Uterus (tissue), 4 donors: ENCODE measurements around the gene MEX3D. TPM values are rescaled to one million over a fixed set of nuclear protein-coding genes. Genes with fewer than 3 reads are reported as not detected.
"Not testable (repeated sequence)": the region's sequence is repeated elsewhere in the genome, so short reads cannot be mapped to it uniquely, and the experiment has no call there.

Experiments used
- DNase-seq, 2 donors: peaks; one replicate each; pipeline ENCODE4 v3.0.0-alpha.2; 2019 to 2020
- H3K27ac ChIP-seq, 2 donors: fragments of 200-600 bp; sonication (generic); 1 replicate in 1 of 2; 2 replicates in 1 of 2; pipeline ENCODE4 v1.5.1; 2016 to 2018
- H3K27me3 ChIP-seq, 2 donors: fragments of 200-600 bp; sonication (generic); one replicate each; pipeline ENCODE4 v1.5.1; 2018 to 2019; ENCODE audit warnings: control low read depth in 1 of 2
- H3K36me3 ChIP-seq, 2 donors: fragments of 200-600 bp; sonication (generic); one replicate each; pipeline ENCODE4 v1.5.1; 2019; ENCODE audit warnings: control low read depth in 1 of 2
- H3K4me1 ChIP-seq, 2 donors: fragments of 200-600 bp; sonication (generic); one replicate each; pipeline ENCODE4 v1.5.1; 2018 to 2019; ENCODE audit warnings: control low read depth in 1 of 2
- H3K4me3 ChIP-seq, 2 donors: fragments of 200-600 bp; sonication (generic); 1 replicate in 1 of 2; 2 replicates in 1 of 2; pipeline ENCODE4 v1.5.1; 2018 to 2019; ENCODE audit warnings: mild to moderate bottlenecking in 1 of 2
- H3K9me3 ChIP-seq, 2 donors: fragments of 200-600 bp; sonication (generic); one replicate each; pipeline ENCODE4 v1.5.1; 2019; ENCODE audit warnings: control low read depth in 1 of 2
- POLR2A ChIP-seq, 2 donors: fragments of 450-650 bp; IDR thresholded peaks; one replicate each; pipeline ENCODE4 v1.6.1; 2016; ENCODE audit warnings: antibody characterized with exemption in 2 of 2, mild to moderate bottlenecking in 1 of 2, moderate library complexity in 1 of 2
- intact Hi-C: fragments of 100-400 bp; cut with DNase I; formaldehyde crosslinking; loops from one replicate; pipeline ENCODE4 v1.15.1; 2023; ENCODE audit warnings: low total_unique reads
- total RNA-seq, 4 donors: library from RNA; depleted of rRNA in 3 of 4; stranded (reverse); fragments of >200 nt in 3 of 4; gene quantifications; one replicate each; pipeline versions ENCODE4 v1.1.0 to v1.2.4, GENCODE V29; 2014 to 2023
- TF ChIP-seq, protein P1 (sequence below), 4 experiments: fragments of 200-600 bp in 2 of 4; fragments of 450-650 bp in 2 of 4; sonication (generic) in 2 of 4; IDR thresholded peaks; one replicate each; pipeline ENCODE4 v1.5.1; 2016 to 2019; ENCODE audit warnings: antibody characterized with exemption in 4 of 4, mild to moderate bottlenecking in 2 of 4, moderate library complexity in 1 of 4
- donor health status: DM: yes; HTN: yes; CAD: no.

Gene MEX3D
- total RNA-seq, 4 donors from 2014 or later, result 4.4 to 34.8 (median 23.2) TPM

DNA sequence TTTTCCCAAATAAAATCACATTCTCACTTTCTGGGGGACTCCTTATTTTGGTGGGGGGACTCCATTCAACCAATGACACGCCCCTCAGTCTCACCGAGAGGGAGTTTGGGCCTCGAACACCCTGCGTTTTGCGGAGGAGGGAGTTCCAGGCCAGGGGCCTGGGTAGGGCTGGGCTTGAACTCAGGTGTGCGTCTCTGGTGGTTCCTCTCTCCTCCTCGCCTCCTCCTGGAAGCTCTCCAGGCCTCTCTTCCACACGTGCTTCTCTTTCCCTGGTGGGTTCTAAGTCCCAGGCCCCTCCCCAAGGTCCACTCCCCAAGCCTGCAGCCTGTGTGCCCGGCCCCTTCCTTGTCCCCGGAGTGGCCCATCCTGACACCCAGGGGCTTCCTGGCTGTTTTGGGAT, 14.7 kb downstream of the MEX3D start:
- no peak for TF ChIP-seq POLR2A (IDR thresholded peaks at IDR 0.05)
- TF ChIP-seq, protein P1, sequence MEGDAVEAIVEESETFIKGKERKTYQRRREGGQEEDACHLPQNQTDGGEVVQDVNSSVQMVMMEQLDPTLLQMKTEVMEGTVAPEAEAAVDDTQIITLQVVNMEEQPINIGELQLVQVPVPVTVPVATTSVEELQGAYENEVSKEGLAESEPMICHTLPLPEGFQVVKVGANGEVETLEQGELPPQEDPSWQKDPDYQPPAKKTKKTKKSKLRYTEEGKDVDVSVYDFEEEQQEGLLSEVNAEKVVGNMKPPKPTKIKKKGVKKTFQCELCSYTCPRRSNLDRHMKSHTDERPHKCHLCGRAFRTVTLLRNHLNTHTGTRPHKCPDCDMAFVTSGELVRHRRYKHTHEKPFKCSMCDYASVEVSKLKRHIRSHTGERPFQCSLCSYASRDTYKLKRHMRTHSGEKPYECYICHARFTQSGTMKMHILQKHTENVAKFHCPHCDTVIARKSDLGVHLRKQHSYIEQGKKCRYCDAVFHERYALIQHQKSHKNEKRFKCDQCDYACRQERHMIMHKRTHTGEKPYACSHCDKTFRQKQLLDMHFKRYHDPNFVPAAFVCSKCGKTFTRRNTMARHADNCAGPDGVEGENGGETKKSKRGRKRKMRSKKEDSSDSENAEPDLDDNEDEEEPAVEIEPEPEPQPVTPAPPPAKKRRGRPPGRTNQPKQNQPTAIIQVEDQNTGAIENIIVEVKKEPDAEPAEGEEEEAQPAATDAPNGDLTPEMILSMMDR (IDR thresholded peaks at IDR 0.05), result no peak
- intact Hi-C loops, result no loop called here
- DNase-seq, result no peak

DNA sequence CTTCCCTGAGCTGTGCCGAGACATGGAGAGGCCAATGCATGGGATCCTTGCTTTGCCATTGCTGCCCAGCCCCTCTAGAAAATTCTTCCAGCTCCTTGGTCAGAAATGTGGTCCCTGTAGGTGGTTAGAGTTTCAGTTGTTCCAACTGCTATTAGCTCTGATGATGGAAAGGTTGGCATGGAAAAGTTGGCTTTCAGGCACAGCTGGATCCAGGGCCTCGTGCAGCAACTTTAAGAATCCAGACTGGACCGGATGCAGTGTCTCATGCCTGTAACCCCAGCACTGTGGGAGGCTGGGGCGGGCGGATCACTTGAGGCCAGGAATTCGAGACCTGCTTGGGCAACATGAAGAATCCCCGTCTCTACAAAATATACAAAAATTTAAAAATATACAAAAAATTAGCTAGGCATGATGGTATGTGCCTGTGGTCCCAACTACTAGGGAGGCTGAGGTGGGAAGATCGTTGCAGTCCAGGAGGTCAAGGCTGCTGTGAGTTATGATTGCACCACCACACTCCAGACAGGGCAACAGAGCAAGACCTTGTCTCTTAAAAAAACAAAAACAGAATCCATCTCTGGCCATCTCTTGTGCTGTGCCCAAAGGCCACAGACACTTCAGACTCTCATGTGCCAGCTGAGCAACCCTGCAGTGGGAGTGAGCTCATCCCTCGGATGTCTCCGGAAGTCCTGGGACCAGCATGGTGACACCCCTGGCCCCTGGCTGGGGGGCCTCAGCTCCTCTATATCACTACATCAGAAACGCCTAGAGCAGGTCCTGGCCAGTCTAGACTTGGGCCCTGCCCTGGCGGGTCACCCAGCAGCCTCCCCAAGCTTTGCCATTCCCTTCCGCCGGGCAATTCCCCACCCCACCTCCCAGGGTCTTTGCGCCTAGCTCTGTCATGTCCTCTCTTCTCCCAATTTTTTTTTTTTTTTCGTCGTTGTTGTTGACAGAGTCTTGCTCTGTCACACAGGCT, 16.8 kb downstream of the MEX3D start:
- H3K4me1 ChIP-seq, result no peaks in the 10 kb centered on the region
- H3K9me3 ChIP-seq, result no peaks in the 10 kb centered on the region
- H3K27me3 ChIP-seq, result no peaks in the 10 kb centered on the region
- intact Hi-C loops, result no loop called here
- no peak for DNase-seq
- no peak overlapping the region for H3K27ac ChIP-seq
- H3K4me3 ChIP-seq, result no peak overlapping the region
- no peaks in the 10 kb centered on the region for H3K36me3 ChIP-seq
- TF ChIP-seq POLR2A (IDR thresholded peaks at IDR 0.05), result no peak
- TF ChIP-seq, protein P1 (IDR thresholded peaks at IDR 0.05), result no peak

More for the DNA sequence above, 14.7 kb downstream of the MEX3D start:
- no peak overlapping the region for H3K4me3 ChIP-seq
- H3K27me3 ChIP-seq, result no peaks in the 10 kb centered on the region
- H3K36me3 ChIP-seq, result no peaks in the 10 kb centered on the region
- H3K4me1 ChIP-seq, result no peaks in the 10 kb centered on the region
- H3K9me3 ChIP-seq, result no peaks in the 10 kb centered on the region
- no peak overlapping the region for H3K27ac ChIP-seq

DNA sequence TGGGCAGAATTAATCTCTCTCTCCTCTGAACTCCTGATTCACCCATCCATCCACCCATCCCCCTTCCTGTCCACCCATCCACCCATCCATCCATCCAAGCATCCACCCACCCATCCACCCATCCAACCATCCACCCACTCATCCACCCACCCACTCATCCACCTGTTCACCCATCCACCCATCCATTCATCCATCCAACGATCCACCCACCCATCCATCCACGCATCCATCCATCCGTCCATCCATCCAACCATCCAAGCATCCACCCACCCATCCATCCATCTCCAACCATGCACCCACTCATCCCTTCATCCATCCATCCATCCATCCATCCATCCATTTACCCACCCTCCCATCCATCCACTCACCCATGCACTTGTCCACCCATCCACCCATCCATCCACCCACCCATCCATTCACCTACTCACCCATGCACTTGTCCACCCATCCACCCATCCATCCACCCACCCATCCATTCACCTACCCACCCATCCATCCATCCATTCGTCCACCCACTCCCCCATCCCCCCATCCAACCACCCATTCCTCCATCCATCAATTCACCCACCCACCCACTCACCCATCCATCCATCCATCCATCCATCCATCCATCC, 18.7 kb downstream of the MEX3D start:
- no peak overlapping the region for H3K4me3 ChIP-seq
- intact Hi-C loops, result loop anchor here (10.0 kb wide), 2 partner anchors 215 to 275 kb away; no protein-coding TSS in a partner anchor

DNA sequence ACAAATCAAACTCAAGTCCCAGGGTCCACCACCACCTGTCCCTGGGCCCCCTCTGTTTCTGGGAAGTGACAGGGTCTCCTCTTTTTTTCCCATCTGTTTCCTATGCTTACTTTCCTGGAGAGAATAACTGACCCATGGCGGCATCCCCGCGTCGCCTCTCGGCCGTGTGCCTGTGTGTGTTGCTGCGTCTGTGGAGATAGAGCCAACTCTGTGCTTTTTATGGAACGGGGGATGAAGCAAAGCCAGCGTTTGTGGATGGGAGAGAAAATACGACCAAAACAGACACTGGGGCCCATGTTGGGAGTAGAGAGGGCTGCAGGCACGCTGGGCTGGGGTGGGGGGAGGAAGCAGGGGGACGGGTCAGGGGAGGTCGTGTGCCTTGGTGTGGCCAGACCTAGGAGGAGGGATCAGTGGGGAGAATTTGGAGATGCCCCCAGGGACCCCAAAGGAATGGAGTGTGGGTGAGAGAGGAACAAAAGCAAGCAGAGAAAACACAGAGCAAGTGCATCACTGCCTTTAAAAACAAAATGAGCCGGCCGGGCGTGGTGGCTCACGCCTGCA, 27.7 kb downstream of the MEX3D start:
- Histone ChIP-seq H3K4me1 (peaks cover 0 to 5% of the 10 kb centered on the region in 2 donors), H3K27ac (peak overlapping the region; percentile 15 to 73), H3K36me3 (no peaks in the 10 kb centered on the region), H3K4me3 (no peak overlapping the region), H3K27me3 (no peaks in the 10 kb centered on the region), H3K9me3 (no peaks in the 10 kb centered on the region)
- DNase-seq, result peak; percentile 31 to 53
- intact Hi-C loops, result loop anchor here (10.0 kb wide), 2 partner anchors 224 to 284 kb away; no protein-coding TSS in a partner anchor
- TF ChIP-seq POLR2A (IDR thresholded peaks at IDR 0.05), result no peak
- TF ChIP-seq, protein P1 (IDR thresholded peaks at IDR 0.05), result no peak

More for the DNA sequence above, 18.7 kb downstream of the MEX3D start:
- H3K36me3 ChIP-seq, result no peaks in the 10 kb centered on the region
- H3K27ac ChIP-seq, result no peak overlapping the region
- H3K27me3 ChIP-seq, result no peaks in the 10 kb centered on the region
- no peaks in the 10 kb centered on the region for H3K4me1 ChIP-seq
- no peak for DNase-seq
- no peaks in the 10 kb centered on the region for H3K9me3 ChIP-seq
- TF ChIP-seq POLR2A (IDR thresholded peaks at IDR 0.05), result no peak
- TF ChIP-seq, protein P1 (IDR thresholded peaks at IDR 0.05), result no peak

DNA sequence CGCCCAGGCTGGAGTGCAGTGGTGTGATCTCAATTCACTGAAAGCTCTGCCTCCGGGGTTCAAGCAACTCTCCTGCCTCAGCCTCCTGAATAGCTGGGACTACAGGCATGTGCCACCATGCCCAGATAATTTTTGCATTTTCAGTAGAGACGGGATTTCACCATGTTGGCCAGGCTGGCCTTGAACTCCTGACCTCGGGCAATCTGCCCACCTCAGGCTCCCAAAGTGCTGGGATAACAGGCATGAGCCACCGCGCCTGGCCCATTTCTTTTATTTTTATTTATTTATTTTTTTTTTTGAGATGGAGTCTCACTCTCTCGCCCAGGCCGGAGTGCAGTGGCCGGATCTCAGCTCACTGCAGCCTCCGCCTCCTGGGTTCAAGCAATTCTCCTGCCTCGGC, 28.4 kb downstream of the MEX3D start:
- not testable (repeated sequence) for DNase-seq, H3K4me3 ChIP-seq, H3K9me3 ChIP-seq, H3K27me3 ChIP-seq, H3K36me3 ChIP-seq, H3K4me1 ChIP-seq
- intact Hi-C loops, result loop anchor here (10.0 kb wide), 2 partner anchors 225 to 285 kb away; no protein-coding TSS in a partner anchor
- H3K27ac ChIP-seq, result peak overlapping the region; percentile 15 to 73
